Motor neuron (in vitro differentiated cells): ENCODE results near the gene ELP4. TPM values are rescaled to one million over a fixed set of nuclear protein-coding genes. Genes with fewer than 3 reads are reported as not detected.

Source experiments
- ATAC-seq, 8 experiments: fragments of 200-7000 bp; cut with Tn5 transposase; replicated peaks in 6 of 8; 2 replicates each; pipeline ENCODE4 v1.8.0; 2021; ENCODE audit warnings: mild to moderate bottlenecking in 8 of 8, moderate library complexity in 8 of 8
- H3K27ac ChIP-seq, 2 donors: fragments of 250-450 bp; sonication (Bioruptor Pico); 2 replicates each; pipeline ENCODE4 v1.9.0; 2021; ENCODE audit warnings: antibody characterized with exemption in 2 of 2, mild to moderate bottlenecking in 2 of 2, moderate library complexity in 1 of 2
- H3K4me1 ChIP-seq, 2 donors: fragments of 250-450 bp; sonication (Bioruptor Pico); replicated peaks in 1 of 2; 2 replicates each; pipeline ENCODE4 v1.6.1; 2021; ENCODE audit warnings: antibody characterized with exemption in 2 of 2, mild to moderate bottlenecking in 2 of 2, moderate library complexity in 1 of 2
- H3K4me3 ChIP-seq, 5 donors: fragments of 250-450 bp; sonication (Bioruptor Pico); 2 replicates each; pipeline ENCODE4 v1.9.0; 2021; ENCODE audit warnings: antibody characterized with exemption in 5 of 5, mild to moderate bottlenecking in 5 of 5, moderate library complexity in 4 of 5
- WGBS, 10 experiments: fragments of 450-650 bp; shearing (Covaris generic); methylation state at CpG; one replicate each; pipeline ENCODE4 v1.0.0; 2022; 5-methylcytosine and 5-hydroxymethylcytosine counted together
- in situ Hi-C, 9 experiments: fragments of 400-800 bp; cut with MboI; loops; one replicate each; pipeline ENCODE4 v1.15.0; 2021; ENCODE audit warnings: low sequenced_read_pairs in 9 of 9, low pct_unique_long_range_greater_than_20kb in 2 of 9; ENCODE audit not compliant: unreplicated experiment in 9 of 9
- total RNA-seq, 8 experiments: library from RNA; unstranded; fragments of 300-600 nt; gene quantifications; 2 replicates each; pipeline versions ENCODE4 v1.2.3 to v1.2.4, GENCODE V29; 2022

The ELP4 gene
- total RNA-seq, 8 experiments from 2014 or later = 12.1 to 45.9 (median 28.9) TPM

DNA sequence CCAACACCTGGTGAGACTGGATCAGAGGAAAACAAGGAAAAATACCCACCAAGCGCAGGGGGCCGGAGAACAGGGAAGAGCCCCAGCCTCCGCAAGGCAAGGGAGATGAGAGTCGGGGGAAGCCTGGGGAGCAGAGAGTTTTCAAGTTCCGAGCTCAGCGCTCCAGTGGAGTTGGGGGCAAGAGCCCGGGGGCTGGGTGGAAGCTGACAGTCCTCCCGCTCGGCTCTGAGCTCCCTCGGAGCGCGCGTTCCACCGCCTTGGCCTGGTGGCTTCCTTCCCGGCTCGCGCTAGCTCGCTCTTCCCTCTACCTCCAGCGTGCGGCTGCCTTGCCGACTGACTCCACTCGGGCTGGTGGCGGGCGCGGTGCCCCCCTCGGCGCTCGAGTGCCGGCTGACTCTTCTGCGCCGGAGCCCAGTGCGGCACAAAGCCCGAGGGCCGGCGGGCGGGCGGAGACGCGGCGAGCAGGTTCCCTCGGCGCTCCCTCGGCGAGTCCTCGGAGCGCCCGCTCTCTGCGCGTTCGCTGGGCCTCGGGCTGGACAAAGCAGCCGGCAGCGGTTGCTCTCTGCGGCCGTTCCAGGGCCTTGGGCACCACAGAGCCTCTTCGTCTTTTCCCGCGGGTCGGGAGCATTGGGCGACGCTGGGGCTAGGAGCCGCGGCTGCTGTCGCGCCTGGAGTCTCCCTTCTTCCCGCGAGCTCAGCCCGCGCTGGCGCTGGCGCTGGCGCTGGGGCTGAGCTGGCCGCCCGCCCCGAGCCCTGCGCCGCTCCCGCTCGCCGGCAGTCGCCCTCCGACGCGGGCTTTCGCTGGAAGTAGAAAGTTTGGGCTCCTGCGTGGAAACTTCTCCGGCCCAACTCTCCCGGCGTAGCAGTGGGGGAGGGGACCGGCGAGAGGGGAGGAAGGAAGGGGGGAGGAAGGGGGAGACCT is 300.6 kb downstream of the ELP4 start:
- peak in 4 of 8 experiments; percentile 4 to 52 (median 42) for ATAC-seq
- in situ Hi-C loops = no loop called here
- Histone ChIP-seq H3K27ac (peak overlapping the region; percentile 32 to 41), H3K4me3 (peak overlapping the region; percentile 46 to 75 (median 60)), H3K4me1 (peaks cover 8 to 30% of the 10 kb centered on the region in 2 donors)
- WGBS, 10 experiments = 0 to 60% (median 11%) methylated on average over 1 to 9 of the region's 91 CpGs; no CpG with 5 or more reads in 5 of the 10 experiments

DNA sequence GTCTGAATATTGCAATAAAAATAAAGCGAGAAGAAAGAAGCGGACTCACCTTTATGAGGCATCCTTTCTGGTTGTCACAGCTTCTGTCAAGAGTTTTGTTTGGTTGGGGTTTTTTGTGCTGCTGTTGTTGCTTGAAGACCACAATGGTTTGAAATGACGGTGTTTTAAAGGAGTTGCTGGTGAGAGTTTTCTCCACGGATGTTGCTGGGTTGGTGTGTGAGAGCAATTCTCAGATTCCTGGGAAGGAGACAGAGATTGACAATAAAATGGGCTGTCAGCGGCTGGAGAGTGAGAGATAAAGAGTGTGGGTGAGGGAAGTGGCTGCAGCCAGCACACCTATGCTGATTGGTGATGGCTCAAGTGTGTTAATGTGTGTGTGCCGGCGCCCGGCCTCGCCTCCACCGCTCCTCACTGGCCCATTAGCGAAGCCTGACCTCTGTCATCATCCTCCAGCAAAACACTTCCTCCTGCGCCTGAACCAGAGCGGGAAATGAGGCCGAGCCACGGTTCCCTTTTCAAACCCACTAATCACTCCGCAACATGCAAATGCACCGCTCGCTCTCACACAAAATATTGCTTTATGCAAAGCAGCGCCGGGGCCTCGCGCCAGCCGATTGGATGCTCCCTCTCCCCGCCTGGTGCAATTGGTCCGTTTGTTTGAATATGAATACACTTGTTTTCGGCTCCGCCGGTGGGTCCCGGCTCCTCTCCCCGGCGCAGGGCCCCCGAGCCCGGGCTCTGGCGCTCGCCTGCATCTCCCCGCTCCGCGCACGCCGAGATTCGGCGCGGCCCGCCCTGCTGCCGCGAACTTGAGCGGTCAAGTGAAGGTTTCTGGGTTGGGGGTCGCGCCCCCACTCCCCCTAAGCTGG is 301.4 kb downstream of the ELP4 start, which contains the start of gene PAX6:
Gene PAX6, minus strand, starts transcription at position 544 of the 869 bp plus-strand sequence. CDS start 4,911 bp downstream, outside the sequence.
- Histone ChIP-seq H3K4me3 (peak within 1 kb of the TSS; percentile 46 to 75 (median 60)), H3K4me1 (peaks cover 17 to 32% of the 10 kb centered on the region in 2 donors), H3K27ac (peak within 1 kb of the TSS; percentile 66 to 84)
- peak; percentile 68 to 82 (median 79) for ATAC-seq
- WGBS, 10 experiments = 0 to 7% (median 0%) methylated on average over 3 to 18 of the region's 49 CpGs; no CpG with 5 or more reads in 3 of the 10 experiments
- in situ Hi-C loops = no loop called here

DNA sequence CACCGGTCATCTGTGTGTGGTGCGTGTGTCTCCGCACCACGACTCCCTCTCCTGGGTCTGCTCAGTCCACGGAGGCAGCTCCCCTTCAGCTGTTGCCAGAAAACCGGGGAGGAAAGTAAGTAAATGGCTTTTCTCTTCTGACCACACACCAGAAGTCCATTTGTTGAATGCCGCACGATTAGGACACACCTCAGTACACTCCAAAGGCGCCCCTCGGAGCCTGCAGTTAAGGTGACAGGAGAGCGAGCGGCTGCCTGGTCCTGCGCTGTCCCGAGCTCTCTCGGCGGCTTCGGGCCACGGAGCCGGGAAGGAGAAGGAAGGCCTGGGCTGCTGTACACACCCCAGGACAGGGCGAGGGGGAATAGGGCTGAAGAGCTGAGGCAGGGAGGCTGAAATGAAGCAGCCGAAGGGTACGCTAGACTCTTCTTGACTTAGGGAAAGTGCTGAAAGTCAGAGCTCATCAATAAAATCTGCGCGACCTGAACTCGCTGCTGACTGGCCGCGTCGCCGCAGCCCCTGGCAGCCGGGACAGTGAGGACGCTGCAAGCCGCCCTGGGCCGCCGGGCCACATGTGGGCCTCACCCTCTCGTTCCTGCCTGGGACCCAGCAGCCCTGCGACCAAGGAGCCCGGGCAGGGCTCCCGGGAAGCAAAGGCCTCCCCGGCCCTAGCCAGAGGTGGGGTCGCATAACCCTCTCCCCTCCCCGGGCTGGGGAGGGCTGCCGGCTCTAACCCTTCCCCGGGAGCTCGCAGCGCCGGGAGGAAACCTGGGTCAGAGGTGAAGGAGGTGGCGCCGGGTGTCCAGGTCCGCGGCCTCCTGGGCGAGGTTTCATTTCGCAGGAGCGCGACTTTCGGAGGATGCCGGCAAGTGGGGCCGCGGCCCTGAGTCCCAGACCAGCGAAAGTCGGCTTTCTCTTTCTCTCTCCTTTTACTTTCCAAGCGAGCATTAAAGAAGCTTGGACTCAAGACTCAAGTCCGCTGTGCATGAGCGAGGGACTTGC is 303.1 kb downstream of the ELP4 start:
- ATAC-seq = peak in 5 of 8 experiments; percentile 1 to 15 (median 5)
- 0 to 70% (median 10%) methylated on average over 1 to 10 of the region's 63 CpGs; no CpG with 5 or more reads in 1 of the 10 experiments for whole genome bisulfite sequencing, 10 experiments
- in situ Hi-C loops = no loop called here
- Histone ChIP-seq H3K4me1 (peaks cover 29 to 43% of the 10 kb centered on the region in 2 donors), H3K4me3 (peak overlapping the region; percentile 46 to 75 (median 60)), H3K27ac (peak overlapping the region; percentile 66)

DNA sequence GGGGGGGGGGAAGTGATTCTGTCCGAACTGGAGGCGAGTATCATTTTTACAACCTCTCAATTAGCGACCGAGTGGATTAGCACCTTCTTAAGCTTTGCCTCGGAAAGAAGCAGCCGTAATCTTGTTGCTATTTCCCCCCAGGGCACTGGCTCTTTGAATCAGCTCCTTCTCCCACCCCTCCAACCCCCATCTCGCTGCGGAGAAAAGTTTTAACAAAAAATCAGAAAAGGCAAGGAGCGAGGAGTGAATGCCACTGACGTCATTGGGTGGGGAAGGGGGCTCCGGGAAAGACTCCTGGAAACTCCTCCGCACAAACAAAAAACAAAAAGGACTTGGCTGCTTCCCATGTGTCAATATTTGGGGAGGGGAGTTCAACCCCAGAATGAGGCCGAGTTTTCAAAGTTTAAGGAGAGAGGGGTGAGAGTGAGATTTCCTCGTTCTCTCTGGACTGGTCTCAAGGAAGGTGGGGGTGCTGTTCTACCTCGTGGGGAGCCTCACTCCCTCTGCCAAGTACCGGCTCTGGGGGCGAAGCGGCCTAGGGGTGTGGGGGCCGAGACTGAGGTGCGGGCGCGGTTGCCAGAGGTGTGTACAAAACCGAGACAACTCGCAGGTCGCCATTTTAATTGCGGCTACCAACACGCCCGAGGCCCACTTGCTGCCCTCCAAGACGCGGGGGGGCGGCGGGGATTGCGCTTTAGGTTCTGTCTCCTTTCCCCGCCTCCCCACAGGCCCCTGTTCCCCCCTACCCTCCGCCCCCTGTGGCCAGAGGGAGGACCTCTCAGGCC is 304.0 kb downstream of the ELP4 start:
- WGBS, 10 experiments = 0 to 20% (median 10%) methylated on average over 2 to 10 of the region's 35 CpGs; no CpG with 5 or more reads in 6 of the 10 experiments
- Histone ChIP-seq H3K4me3 (peak overlapping the region; percentile 46 to 75 (median 60)), H3K4me1 (peaks cover 31 to 50% of the 10 kb centered on the region in 2 donors), H3K27ac (peak overlapping the region; percentile 5 to 55)
- ATAC-seq = no peak
- in situ Hi-C loops = no loop called here

DNA sequence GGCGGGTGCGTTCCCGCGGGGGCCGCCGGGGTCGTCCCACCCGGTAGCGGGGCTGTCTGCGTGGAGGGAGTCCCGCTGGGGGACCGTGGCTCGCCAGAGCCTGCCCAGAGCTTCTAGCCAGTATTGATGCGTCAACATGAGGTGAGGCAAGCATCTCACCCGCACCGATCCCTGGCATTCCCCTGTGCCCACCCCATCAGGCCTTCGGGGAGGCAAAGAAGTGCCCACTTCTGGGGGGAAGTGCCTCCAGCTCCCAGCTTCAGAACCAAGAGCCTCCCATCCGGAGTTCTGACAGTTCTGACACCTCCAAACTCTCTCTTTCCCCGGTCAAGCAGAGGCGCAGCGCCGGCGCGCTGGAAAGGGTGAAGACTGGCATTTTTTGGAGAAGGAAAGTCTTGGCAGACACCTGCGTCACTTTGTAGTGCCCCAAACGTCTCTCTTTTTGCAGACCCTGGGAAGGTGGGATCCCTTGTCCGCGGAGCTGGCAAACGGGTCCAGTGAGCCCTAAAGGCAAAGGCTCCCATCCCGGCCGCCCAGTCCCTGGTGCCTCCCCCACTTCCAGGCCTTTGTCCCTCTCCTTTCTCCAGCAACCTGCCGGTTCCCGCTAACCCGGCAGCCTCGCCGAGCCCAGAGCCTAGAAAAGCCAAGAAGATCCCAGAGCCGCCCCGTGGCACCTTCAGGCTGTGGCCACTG is 304.8 kb downstream of the ELP4 start:
- Histone ChIP-seq H3K4me3 (peak overlapping the region; percentile 46 to 75 (median 60)), H3K4me1 (peaks cover 29 to 50% of the 10 kb centered on the region in 2 donors), H3K27ac (peak overlapping the region; percentile 5 to 55)
- WGBS, 10 experiments = 3 to 20% (median 9%) methylated on average over 2 to 6 of the region's 38 CpGs; no CpG with 5 or more reads in 7 of the 10 experiments
- in situ Hi-C loops = no loop called here
- no peak for ATAC-seq

DNA sequence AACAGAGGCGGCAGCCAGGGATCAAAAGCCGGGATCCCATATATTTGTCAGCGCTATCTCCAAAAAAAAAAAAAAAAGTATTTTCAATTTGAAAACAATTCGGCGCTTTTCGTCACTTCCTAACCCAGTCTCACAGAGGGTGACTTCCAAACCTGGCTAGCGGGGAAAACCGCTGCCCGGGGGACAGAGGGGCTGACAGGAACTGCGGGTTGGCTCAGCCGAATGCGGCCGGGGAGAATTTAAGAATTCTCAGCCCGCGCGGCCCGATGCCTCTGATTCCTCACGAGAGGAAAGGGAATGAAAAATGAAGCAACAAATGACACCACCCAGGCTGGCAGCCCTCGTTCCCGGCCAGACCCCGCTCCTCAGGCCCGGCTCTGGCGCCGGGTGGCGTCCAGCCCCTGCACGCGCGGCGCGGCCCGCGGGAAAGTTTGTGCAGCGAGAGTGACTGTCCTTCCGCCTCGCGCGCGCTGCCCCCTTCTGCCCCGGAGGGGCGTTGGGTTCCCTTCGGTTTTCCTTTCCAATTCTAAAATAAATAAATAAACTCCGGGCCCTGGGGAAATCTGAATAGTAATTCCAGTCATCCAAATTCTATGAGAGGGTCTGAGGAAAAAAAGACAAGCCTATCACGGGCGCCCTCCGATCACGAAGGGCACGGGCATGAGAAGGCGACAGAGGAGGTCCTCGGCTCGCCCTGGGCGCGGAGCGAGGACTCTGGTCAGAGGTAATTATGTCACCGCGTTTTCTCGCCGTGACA is 306.3 kb downstream of the ELP4 start:
- 0 to 10% (median 2%) methylated on average over 1 to 29 of the region's 57 CpGs; no CpG with 5 or more reads in 1 of the 10 experiments for WGBS, 10 experiments

DNA sequence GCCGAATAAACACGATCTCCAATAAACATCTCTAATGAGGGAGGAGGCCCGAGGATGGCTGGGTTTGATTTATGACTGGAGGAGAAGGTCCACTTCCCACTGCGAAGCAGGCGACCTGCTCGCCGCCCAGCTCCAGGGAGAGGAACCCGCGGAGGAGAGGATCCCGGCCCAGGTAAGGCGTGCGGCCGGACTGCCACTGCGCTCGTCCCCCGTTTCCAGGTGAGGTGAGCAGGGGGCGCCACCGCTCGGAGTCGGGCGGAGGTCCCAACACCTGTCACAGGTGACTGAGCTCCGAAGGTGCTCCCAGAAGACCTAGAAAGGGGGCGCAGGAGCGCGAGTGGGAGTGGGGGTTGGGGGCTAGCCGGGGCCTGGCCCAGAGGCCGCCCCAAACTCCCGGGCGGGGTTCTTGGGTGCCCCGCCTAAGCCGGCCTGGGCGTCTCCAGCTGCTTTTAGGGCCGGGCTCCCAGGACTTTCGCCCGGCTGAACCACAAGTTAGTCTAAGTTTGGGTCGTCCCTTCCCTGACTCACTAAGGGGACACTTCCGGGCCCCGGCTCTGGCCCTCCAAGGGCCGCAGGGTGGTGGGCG is 307.0 kb downstream of the ELP4 start:
- Histone ChIP-seq H3K27ac (no peak overlapping the region), H3K4me3 (peak overlapping the region; percentile 29 to 75 (median 60)), H3K4me1 (peaks cover 49 to 61% of the 10 kb centered on the region in 2 donors)
- in situ Hi-C loops = no loop called here
- ATAC-seq = peak in 3 of 8 experiments; percentile 2 to 57 (median 9)
- 0 to 17% (median 0%) methylated on average over 1 to 7 of the region's 40 CpGs; no CpG with 5 or more reads in 5 of the 10 experiments for WGBS, 10 experiments

More for the DNA sequence above, 306.3 kb downstream of the ELP4 start:
- H3K4me3 ChIP-seq = peak overlapping the region; percentile 29 to 75 (median 60)
- peak overlapping the region in 1 of 2 donors; percentile 55 for H3K27ac ChIP-seq
- no peak for ATAC-seq
- in situ Hi-C loops = no loop called here
- H3K4me1 ChIP-seq = peaks cover 43 to 57% of the 10 kb centered on the region in 2 donors

DNA sequence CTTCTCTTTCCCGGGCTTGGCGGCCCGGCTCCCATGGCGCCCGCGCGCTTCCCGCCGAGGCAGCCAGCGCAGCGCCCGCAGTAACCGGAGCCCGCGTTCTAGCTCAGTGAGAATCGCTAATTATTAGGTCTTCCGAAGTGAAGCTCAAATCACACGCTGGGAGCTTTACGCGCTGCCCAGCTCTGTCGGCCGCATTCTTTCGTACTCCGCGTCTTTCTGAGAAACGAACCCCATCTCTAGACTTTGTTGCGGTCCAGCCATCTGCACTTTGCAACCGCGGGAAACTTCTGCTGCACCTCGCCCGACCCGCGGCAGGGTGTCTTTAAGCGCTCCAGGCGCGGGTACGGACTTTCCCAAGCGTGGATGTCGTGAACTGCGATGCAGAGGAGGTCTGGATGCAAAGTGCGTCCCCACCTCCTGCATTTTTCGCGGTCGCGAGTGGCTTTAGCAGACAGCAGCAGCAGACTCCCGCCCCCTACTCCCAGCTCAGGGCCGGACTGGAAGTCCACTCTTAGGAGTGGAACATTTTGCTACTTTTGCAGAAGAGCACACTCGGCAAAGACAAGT is 307.6 kb downstream of the ELP4 start:
- in situ Hi-C loops = no loop called here

DNA sequence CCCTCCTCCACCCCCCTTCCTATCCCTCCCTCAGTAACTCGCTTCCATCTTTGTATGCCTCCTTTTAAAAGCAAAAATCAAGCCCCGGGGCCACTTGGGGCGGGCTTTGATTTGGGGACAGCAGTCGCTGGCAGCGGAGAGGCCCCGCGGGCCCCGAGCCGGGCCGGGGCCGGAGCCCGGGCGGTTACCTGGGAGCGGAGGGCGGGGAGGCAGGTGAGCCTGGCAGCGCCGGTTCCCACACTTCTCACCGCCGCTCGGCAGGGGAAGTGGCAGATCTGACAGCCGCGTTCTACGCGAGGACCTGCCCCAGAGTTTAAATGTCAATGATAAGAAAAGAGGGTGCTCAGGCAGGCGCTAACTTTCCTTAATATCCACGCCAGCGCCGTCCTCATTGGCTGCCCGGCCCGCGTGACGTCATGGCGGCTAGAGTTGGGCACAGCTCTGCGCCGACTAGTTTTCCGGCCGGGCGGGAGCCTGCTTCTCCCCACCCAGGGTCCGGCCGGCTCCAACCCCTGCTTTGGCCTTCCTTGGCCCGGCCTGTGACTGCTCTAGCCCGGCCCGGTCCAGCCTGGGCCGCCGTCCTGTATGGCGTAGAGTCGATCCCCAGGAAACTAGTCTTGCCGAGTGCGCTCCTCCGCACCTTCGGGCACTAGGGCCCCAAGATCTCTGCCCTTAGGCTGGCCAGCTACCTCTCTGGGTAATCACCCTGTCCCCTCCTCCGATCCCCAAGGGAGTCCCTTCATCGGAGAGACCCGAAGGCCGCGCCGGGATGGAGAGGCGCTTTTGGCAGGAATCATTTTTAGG is 308.3 kb downstream of the ELP4 start:
- in situ Hi-C loops = no loop called here
- Histone ChIP-seq H3K4me3 (peak overlapping the region; percentile 29 to 75 (median 60)), H3K4me1 (peaks cover 55 to 60% of the 10 kb centered on the region in 2 donors), H3K27ac (no peak overlapping the region)
- WGBS, 10 experiments = 0 to 20% (median 11%) methylated on average over 2 to 17 of the region's 58 CpGs; no CpG with 5 or more reads in 6 of the 10 experiments
- peak in 5 of 8 experiments; percentile 5 to 53 (median 43) for ATAC-seq

More for the DNA sequence above, 307.6 kb downstream of the ELP4 start:
- peak in 1 of 8 experiments; percentile 19 for ATAC-seq
- WGBS, 10 experiments = 0 to 2% (median 2%) methylated on average over 6 to 25 of the region's 48 CpGs; no CpG with 5 or more reads in 7 of the 10 experiments
- Histone ChIP-seq H3K4me3 (peak overlapping the region; percentile 29 to 75 (median 60)), H3K27ac (no peak overlapping the region), H3K4me1 (peaks cover 55 to 65% of the 10 kb centered on the region in 2 donors)
